ENCODE measurements around the gene FAHD2B. TPM values are rescaled to one million over a fixed set of nuclear protein-coding genes. Genes with fewer than 3 reads are reported as not detected.
"Not testable (repeated sequence)": the region's sequence is repeated elsewhere in the genome, so short reads cannot be mapped to it uniquely, and the experiment has no call there.

Gene FAHD2B
- 8.7 and 8.9 TPM in 2 replicates for total RNA-seq (2014; rRNA removed; shearing (Covaris generic); ENCODE audit: low replicate concordance)

GRCh38 chr2:97094772-97095611 lies at the start of gene FAHD2B:
Gene FAHD2B (minus strand): TSS chr2:97094882. CDS start chr2:97091706, 3,176 bp downstream.
- in situ Hi-C loops (cut with HindIII; ENCODE audit: low pct_unique_long_range_greater_than_20kb, low sequenced_read_pairs) = not testable (repeated sequence)
- DNase-seq (ENCODE audit: low read depth) = peak; percentile 48

- in situ Hi-C loops (cut with HindIII; ENCODE audit: low pct_unique_long_range_greater_than_20kb, low sequenced_read_pairs); DNase-seq (ENCODE audit: low read depth): not testable (repeated sequence)
Observed at GRCh38 chr2:97144016-97144415, 49.3 kb upstream of the FAHD2B start.

- in situ Hi-C loops (cut with HindIII; ENCODE audit: low pct_unique_long_range_greater_than_20kb, low sequenced_read_pairs); DNase-seq (ENCODE audit: low read depth): not testable (repeated sequence)
Observed at GRCh38 chr2:97129090-97129489, 34.4 kb upstream of the FAHD2B start.

GRCh38 chr2:97113882-97114255 lies 19.2 kb upstream of the FAHD2B start:
- DNase-seq (ENCODE audit: low read depth); in situ Hi-C loops (cut with HindIII; ENCODE audit: low pct_unique_long_range_greater_than_20kb, low sequenced_read_pairs): not testable (repeated sequence)

GRCh38 chr2:97113050-97113881 lies 18.6 kb upstream of the FAHD2B start, which contains the start of gene ANKRD36:
Gene ANKRD36 (plus strand): TSS chr2:97113153. CDS start chr2:97113740, 587 bp downstream.
- in situ Hi-C loops (cut with HindIII; ENCODE audit: low pct_unique_long_range_greater_than_20kb, low sequenced_read_pairs) = not testable (repeated sequence)
- peak; percentile 89 for DNase-seq (ENCODE audit: low read depth)

GRCh38 chr2:97112320-97113049 lies 17.8 kb upstream of the FAHD2B start:
- peak; percentile 83 for DNase-seq (ENCODE audit: low read depth)
- in situ Hi-C loops (cut with HindIII; ENCODE audit: low pct_unique_long_range_greater_than_20kb, low sequenced_read_pairs) = not testable (repeated sequence)

GRCh38 chr2:97111246-97111645 lies 16.6 kb upstream of the FAHD2B start:
- in situ Hi-C loops (cut with HindIII; ENCODE audit: low pct_unique_long_range_greater_than_20kb, low sequenced_read_pairs); DNase-seq (ENCODE audit: low read depth): not testable (repeated sequence)

GRCh38 chr2:97106878-97107277 lies 12.2 kb upstream of the FAHD2B start:
- in situ Hi-C loops (cut with HindIII; ENCODE audit: low pct_unique_long_range_greater_than_20kb, low sequenced_read_pairs); DNase-seq (ENCODE audit: low read depth): not testable (repeated sequence)

- in situ Hi-C loops (cut with HindIII; ENCODE audit: low pct_unique_long_range_greater_than_20kb, low sequenced_read_pairs); DNase-seq (ENCODE audit: low read depth): not testable (repeated sequence)
Observed at GRCh38 chr2:97098786-97099372, 4.2 kb upstream of the FAHD2B start.

GRCh38 chr2:97095661-97096060 lies 979 bp upstream of the FAHD2B start:
- in situ Hi-C loops (cut with HindIII; ENCODE audit: low pct_unique_long_range_greater_than_20kb, low sequenced_read_pairs) = no loop called here
- no peak for DNase-seq (ENCODE audit: low read depth)

- DNase-seq (ENCODE audit: low read depth); in situ Hi-C loops (cut with HindIII; ENCODE audit: low pct_unique_long_range_greater_than_20kb, low sequenced_read_pairs): not testable (repeated sequence)
Observed at GRCh38 chr2:97093983-97094771, 505 bp downstream of the FAHD2B start.

- in situ Hi-C loops (cut with HindIII; ENCODE audit: low pct_unique_long_range_greater_than_20kb, low sequenced_read_pairs); DNase-seq (ENCODE audit: low read depth): not testable (repeated sequence)
Observed at GRCh38 chr2:97092946-97093345, 1.7 kb downstream of the FAHD2B start.

- not testable (repeated sequence) for DNase-seq (ENCODE audit: low read depth)
Observed at GRCh38 chr2:97088706-97089105, 6.0 kb downstream of the FAHD2B start.

GRCh38 chr2:97085093-97085492 lies 9.6 kb downstream of the FAHD2B start:
- DNase-seq (ENCODE audit: low read depth); in situ Hi-C loops (cut with HindIII; ENCODE audit: low pct_unique_long_range_greater_than_20kb, low sequenced_read_pairs): not testable (repeated sequence)

More at GRCh38 chr2:97088706-97089105, 6.0 kb downstream of the FAHD2B start:
- in situ Hi-C loops (cut with HindIII; ENCODE audit: low pct_unique_long_range_greater_than_20kb, low sequenced_read_pairs) = not testable (repeated sequence)

- in situ Hi-C loops (cut with HindIII; ENCODE audit: low pct_unique_long_range_greater_than_20kb, low sequenced_read_pairs); DNase-seq (ENCODE audit: low read depth): not testable (repeated sequence)
Observed at GRCh38 chr2:97083516-97083915, 11.2 kb downstream of the FAHD2B start.

- DNase-seq (ENCODE audit: low read depth); in situ Hi-C loops (cut with HindIII; ENCODE audit: low pct_unique_long_range_greater_than_20kb, low sequenced_read_pairs): not testable (repeated sequence)
Observed at GRCh38 chr2:97082206-97082605, 12.5 kb downstream of the FAHD2B start.

GRCh38 chr2:97080855-97081254 lies 13.8 kb downstream of the FAHD2B start:
- in situ Hi-C loops (cut with HindIII; ENCODE audit: low pct_unique_long_range_greater_than_20kb, low sequenced_read_pairs); DNase-seq (ENCODE audit: low read depth): not testable (repeated sequence)
